ENCODE data around the gene DUS2. TPM values are rescaled to one million over a fixed set of nuclear protein-coding genes. Genes with fewer than 3 reads are reported as not detected.
"Not testable (repeated sequence)": the region's sequence is repeated elsewhere in the genome, so short reads cannot be mapped to it uniquely, and the experiment has no call there.

DUS2 gene
- total RNA-seq, 1 donor from 2014 or later: 16.4 TPM

- Mint-ChIP-seq H3K4me1 (ENCODE audit: unreplicated experiment) (peaks cover 3% of the 10 kb centered on the region), H3K9me3 (ENCODE audit: unreplicated experiment) (no peaks in the 10 kb centered on the region), H3K27ac (ENCODE audit: unreplicated experiment) (no peak overlapping the region), H3K36me3 (ENCODE audit: low read depth, unreplicated experiment) (no peaks in the 10 kb centered on the region), H3K27me3 (ENCODE audit: unreplicated experiment) (peaks cover 10% of the 10 kb centered on the region), H3K4me3 (ENCODE audit: unreplicated experiment) (peak overlapping the region; percentile 62)
- peak; percentile 78 for DNase-seq (ENCODE audit: low spot score)
- TF ChIP-seq CTCF (IDR thresholded peaks at IDR 0.05; ENCODE audit: unreplicated experiment): peak; percentile 97
These were observed 29.7 kb upstream of the DUS2 start for GRCh38 chr16:67993207-67994039.

GRCh38 chr16:67994040-67994408 is 29.1 kb upstream of the DUS2 start:
- not testable (repeated sequence) for DNase-seq (ENCODE audit: low spot score); H3K36me3 Mint-ChIP-seq (ENCODE audit: low read depth, unreplicated experiment); H3K4me1 Mint-ChIP-seq (ENCODE audit: unreplicated experiment); H3K9me3 Mint-ChIP-seq (ENCODE audit: unreplicated experiment); H3K27ac Mint-ChIP-seq (ENCODE audit: unreplicated experiment)
- Mint-ChIP-seq H3K27me3 (ENCODE audit: unreplicated experiment) (peaks cover 13% of the 10 kb centered on the region), H3K4me3 (ENCODE audit: unreplicated experiment) (peak overlapping the region; percentile 62)

- H3K4me1 Mint-ChIP-seq (ENCODE audit: unreplicated experiment): peaks cover 18% of the 10 kb centered on the region
- H3K27ac Mint-ChIP-seq (ENCODE audit: unreplicated experiment): no peak overlapping the region
- H3K9me3 Mint-ChIP-seq (ENCODE audit: unreplicated experiment): no peaks in the 10 kb centered on the region
- no peak for DNase-seq (ENCODE audit: low spot score)
- peaks cover 8% of the 10 kb centered on the region for H3K27me3 Mint-ChIP-seq (ENCODE audit: unreplicated experiment)
- no peak for TF ChIP-seq CTCF (IDR thresholded peaks at IDR 0.05; ENCODE audit: unreplicated experiment)
- H3K36me3 Mint-ChIP-seq (ENCODE audit: low read depth, unreplicated experiment): no peaks in the 10 kb centered on the region
- H3K4me3 Mint-ChIP-seq (ENCODE audit: unreplicated experiment): no peak overlapping the region
These were observed 27.7 kb upstream of the DUS2 start for GRCh38 chr16:67995423-67995822.

GRCh38 chr16:67996666-67997065 is 26.4 kb upstream of the DUS2 start:
- Mint-ChIP-seq H3K9me3 (ENCODE audit: unreplicated experiment) (no peaks in the 10 kb centered on the region), H3K36me3 (ENCODE audit: low read depth, unreplicated experiment) (no peaks in the 10 kb centered on the region), H3K4me3 (ENCODE audit: unreplicated experiment) (no peak overlapping the region), H3K27ac (ENCODE audit: unreplicated experiment) (no peak overlapping the region), H3K27me3 (ENCODE audit: unreplicated experiment) (peaks cover 8% of the 10 kb centered on the region), H3K4me1 (ENCODE audit: unreplicated experiment) (peaks cover 22% of the 10 kb centered on the region)
- no peak for DNase-seq (ENCODE audit: low spot score)
- TF ChIP-seq CTCF (IDR thresholded peaks at IDR 0.05; ENCODE audit: unreplicated experiment): no peak

- H3K4me1 Mint-ChIP-seq (ENCODE audit: unreplicated experiment): peaks cover 22% of the 10 kb centered on the region
- H3K27ac Mint-ChIP-seq (ENCODE audit: unreplicated experiment); DNase-seq (ENCODE audit: low spot score); H3K36me3 Mint-ChIP-seq (ENCODE audit: low read depth, unreplicated experiment); H3K27me3 Mint-ChIP-seq (ENCODE audit: unreplicated experiment); H3K9me3 Mint-ChIP-seq (ENCODE audit: unreplicated experiment); H3K4me3 Mint-ChIP-seq (ENCODE audit: unreplicated experiment): not testable (repeated sequence)
These were observed 24.8 kb upstream of the DUS2 start for GRCh38 chr16:67998231-67998778.

- not testable (repeated sequence) for H3K9me3 Mint-ChIP-seq (ENCODE audit: unreplicated experiment); DNase-seq (ENCODE audit: low spot score); H3K36me3 Mint-ChIP-seq (ENCODE audit: low read depth, unreplicated experiment); H3K27me3 Mint-ChIP-seq (ENCODE audit: unreplicated experiment); H3K4me3 Mint-ChIP-seq (ENCODE audit: unreplicated experiment)
- Mint-ChIP-seq H3K4me1 (ENCODE audit: unreplicated experiment) (peaks cover 19% of the 10 kb centered on the region), H3K27ac (ENCODE audit: unreplicated experiment) (peak within 1 kb of the TSS; percentile 45)
These were observed 24.1 kb upstream of the DUS2 start, which contains the start of gene DPEP2 for GRCh38 chr16:67998779-67999688. DPEP2 (minus strand) TSS chr16:67999484; CDS start chr16:67993212, 6,272 bp downstream.

All from endothelial cell (in vitro differentiated cells).